Endodermal cell (in vitro differentiated cells): Measurements from ENCODE around the gene FUT4. TPM values are rescaled to one million over a fixed set of nuclear protein-coding genes. Genes with fewer than 3 reads are reported as not detected.

Experiments
- DNase-seq: peaks from one replicate; pipeline ENCODE4 v3.0.0-alpha.2; 2017
- H3K27ac ChIP-seq: 2 replicates; pipeline ENCODE4 v1.5.1; 2013; ENCODE audit warnings: mild to moderate bottlenecking, low read depth, low read length, moderate library complexity
- H3K27me3 ChIP-seq: 2 replicates; pipeline ENCODE4 v1.6.1; 2013; ENCODE audit warnings: mild to moderate bottlenecking, low read length, moderate library complexity; ENCODE audit not compliant: insufficient read depth, control insufficient read depth, poor library complexity, severe bottlenecking
- H3K36me3 ChIP-seq: 2 replicates; pipeline ENCODE4 v1.7.0; 2013; ENCODE audit warnings: mild to moderate bottlenecking, low read length, moderate library complexity; ENCODE audit not compliant: control insufficient read depth, insufficient read depth
- H3K4me1 ChIP-seq: one replicate; pipeline ENCODE4 v1.7.0; 2013; ENCODE audit warnings: low read length; ENCODE audit not compliant: control insufficient read depth, insufficient read depth
- H3K4me3 ChIP-seq: 2 replicates; pipeline ENCODE4 v1.5.1; 2013; ENCODE audit warnings: mild to moderate bottlenecking, low read length, moderate library complexity
- H3K9ac ChIP-seq: 2 replicates; pipeline ENCODE4 v1.6.1; 2013; ENCODE audit warnings: mild to moderate bottlenecking, low read length, moderate library complexity; ENCODE audit not compliant: poor library complexity, severe bottlenecking; ENCODE audit errors: extremely low read depth
- H3K9me3 ChIP-seq: 2 replicates; pipeline ENCODE4 v1.6.1; 2013; ENCODE audit warnings: mild to moderate bottlenecking, low read length, moderate library complexity; ENCODE audit not compliant: control insufficient read depth
- H3K27ac Mint-ChIP-seq: 2 replicates; pipeline ENCODE4 v1.8.0; 2020; ENCODE audit warnings: mixed read lengths
- H3K27me3 Mint-ChIP-seq: 2 replicates; pipeline ENCODE4 v1.8.0; 2021; ENCODE audit warnings: mild to moderate bottlenecking, mixed read lengths; ENCODE audit not compliant: insufficient read depth
- H3K36me3 Mint-ChIP-seq: 2 replicates; pipeline ENCODE4 v1.8.0; 2020; ENCODE audit warnings: low read depth, mixed read lengths
- H3K4me1 Mint-ChIP-seq: 2 replicates; pipeline ENCODE4 v1.8.0; 2020; ENCODE audit warnings: mixed read lengths
- H3K4me3 Mint-ChIP-seq: 2 replicates; pipeline ENCODE4 v1.8.0; 2020; ENCODE audit warnings: mild to moderate bottlenecking, moderate library complexity, mixed read lengths
- H3K9me3 Mint-ChIP-seq: 2 replicates; pipeline ENCODE4 v1.8.0; 2020; ENCODE audit warnings: mild to moderate bottlenecking, mixed read lengths
- WGBS, 2 experiments: methylation state at CpG; one replicate each; pipeline versions ENCODE4 v1.1.5 to v1.1.7; 2013; ENCODE audit warnings: missing lambda C conversion rate in 2 of 2, mixed read lengths in 1 of 2; ENCODE audit not compliant: insufficient coverage in 1 of 2, insufficient read length in 1 of 2; 5-methylcytosine and 5-hydroxymethylcytosine counted together
- total RNA-seq, 2 donors: library from RNA; stranded (reverse); fragmentation: NEBNext Ultra II Directional in 1 of 2; extraction: Animal tissue kit (Norgen Biotek cat#: 25700) in 1 of 2; gene quantifications; 2 replicates in 1 of 2; 3 replicates in 1 of 2; pipeline ENCODE4 v1.2.1, GENCODE V29; 2021
- TF ChIP-seq, protein P1 (sequence below): fragments of 200-600 bp; sonication (generic); conservative IDR thresholded peaks from 2 replicates; pipeline ENCODE4 v1.5.0; 2021; ENCODE audit warnings: antibody characterized with exemption, mild to moderate bottlenecking

Gene FUT4
- total RNA-seq, 2 donors from 2014 or later = 2.8 to 5.4 TPM

DNA sequence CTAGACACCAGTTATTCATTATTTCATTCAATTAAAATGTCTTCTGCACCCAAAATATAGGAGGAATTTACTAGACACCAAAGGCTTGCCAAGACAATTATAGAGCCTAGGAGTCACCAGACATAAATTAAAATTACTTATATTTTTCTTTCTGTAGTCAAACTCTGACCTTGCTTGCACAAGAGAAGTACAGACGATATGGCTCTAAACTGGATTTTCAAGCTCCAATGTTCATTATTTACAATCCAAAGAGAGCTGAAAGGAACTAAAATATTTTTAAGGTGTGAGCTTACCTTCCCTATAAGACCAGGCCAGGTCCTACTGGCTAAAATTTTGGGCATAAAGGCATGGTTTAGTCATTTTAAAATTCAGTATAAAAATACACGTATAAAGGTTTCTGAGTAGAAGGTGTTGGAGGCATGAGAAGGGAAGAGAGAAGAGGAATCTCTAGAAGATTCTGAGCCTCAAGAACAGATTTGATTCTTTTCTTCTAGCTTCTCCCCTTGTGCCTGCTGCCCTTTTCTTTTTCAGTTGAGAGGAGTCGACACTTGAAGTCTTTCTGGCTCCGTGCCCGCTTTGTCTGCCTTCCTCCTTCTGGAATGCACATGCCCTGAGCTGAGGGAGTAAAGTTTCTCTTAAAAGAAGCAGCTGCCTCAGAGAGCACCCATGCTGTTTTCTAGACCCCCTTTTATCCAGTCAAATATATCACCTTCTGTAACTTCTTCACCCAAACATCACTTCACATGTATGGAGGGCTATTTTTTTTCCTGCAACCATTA lies 18.0 kb upstream of the FUT4 start:
- TF ChIP-seq, protein P1, sequence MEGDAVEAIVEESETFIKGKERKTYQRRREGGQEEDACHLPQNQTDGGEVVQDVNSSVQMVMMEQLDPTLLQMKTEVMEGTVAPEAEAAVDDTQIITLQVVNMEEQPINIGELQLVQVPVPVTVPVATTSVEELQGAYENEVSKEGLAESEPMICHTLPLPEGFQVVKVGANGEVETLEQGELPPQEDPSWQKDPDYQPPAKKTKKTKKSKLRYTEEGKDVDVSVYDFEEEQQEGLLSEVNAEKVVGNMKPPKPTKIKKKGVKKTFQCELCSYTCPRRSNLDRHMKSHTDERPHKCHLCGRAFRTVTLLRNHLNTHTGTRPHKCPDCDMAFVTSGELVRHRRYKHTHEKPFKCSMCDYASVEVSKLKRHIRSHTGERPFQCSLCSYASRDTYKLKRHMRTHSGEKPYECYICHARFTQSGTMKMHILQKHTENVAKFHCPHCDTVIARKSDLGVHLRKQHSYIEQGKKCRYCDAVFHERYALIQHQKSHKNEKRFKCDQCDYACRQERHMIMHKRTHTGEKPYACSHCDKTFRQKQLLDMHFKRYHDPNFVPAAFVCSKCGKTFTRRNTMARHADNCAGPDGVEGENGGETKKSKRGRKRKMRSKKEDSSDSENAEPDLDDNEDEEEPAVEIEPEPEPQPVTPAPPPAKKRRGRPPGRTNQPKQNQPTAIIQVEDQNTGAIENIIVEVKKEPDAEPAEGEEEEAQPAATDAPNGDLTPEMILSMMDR = no peak
- Histone ChIP-seq H3K36me3 (no peaks in the 10 kb centered on the region), H3K27me3 (peaks cover 22% of the 10 kb centered on the region), H3K4me1 (no peaks in the 10 kb centered on the region), H3K4me3 (no peak overlapping the region), H3K9ac (no peak overlapping the region), H3K9me3 (no peaks in the 10 kb centered on the region), H3K27ac (no peak overlapping the region)
- no peaks in the 10 kb centered on the region for H3K9me3 Mint-ChIP-seq
- WGBS, 2 experiments = 80% methylated on average over 5 of the region's 5 CpGs; no CpG with 5 or more reads in 1 of the 2 experiments
- H3K4me3 Mint-ChIP-seq = no peak overlapping the region
- no peak overlapping the region for H3K27ac Mint-ChIP-seq
- no peak for DNase-seq
- no peaks in the 10 kb centered on the region for H3K4me1 Mint-ChIP-seq
- no peaks in the 10 kb centered on the region for H3K36me3 Mint-ChIP-seq
- peaks cover 25% of the 10 kb centered on the region for H3K27me3 Mint-ChIP-seq

DNA sequence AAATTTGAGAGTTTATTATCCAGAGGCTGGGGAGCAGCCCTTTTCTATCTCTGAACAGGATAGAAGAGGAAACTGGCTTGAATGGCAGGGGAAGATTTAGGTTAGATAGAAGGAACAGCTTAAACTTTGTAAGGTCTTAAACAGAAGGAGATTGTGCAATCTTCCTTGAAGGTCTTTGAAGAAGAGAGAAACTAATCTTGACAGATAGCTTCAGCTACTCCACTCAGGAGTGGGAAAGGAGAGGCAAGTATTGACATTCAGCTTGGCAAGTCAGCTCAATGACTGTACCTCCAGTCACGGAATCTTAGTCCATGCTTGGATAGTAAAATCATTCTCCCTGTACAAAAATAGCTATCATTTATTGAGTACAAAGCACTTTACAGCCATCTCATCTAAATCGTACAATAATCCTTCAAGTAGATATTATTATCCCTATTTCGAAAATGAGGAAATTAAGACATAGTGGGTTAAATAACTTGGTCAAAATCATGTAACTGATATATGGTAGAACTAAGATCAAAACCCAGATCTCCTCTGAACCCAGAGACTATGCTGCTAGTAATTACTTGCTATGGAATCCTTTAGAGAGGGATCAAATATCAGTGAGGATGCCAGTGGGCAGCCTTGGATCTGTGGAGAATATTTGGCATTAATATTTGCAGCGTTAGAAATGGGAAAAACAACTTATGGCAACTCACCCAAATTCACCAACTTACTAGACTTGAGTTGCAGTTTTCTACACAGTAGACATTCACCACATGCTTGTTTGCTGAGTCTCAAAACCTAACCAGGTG lies 16.9 kb upstream of the FUT4 start:
- no peaks in the 10 kb centered on the region for H3K4me1 Mint-ChIP-seq

DNA sequence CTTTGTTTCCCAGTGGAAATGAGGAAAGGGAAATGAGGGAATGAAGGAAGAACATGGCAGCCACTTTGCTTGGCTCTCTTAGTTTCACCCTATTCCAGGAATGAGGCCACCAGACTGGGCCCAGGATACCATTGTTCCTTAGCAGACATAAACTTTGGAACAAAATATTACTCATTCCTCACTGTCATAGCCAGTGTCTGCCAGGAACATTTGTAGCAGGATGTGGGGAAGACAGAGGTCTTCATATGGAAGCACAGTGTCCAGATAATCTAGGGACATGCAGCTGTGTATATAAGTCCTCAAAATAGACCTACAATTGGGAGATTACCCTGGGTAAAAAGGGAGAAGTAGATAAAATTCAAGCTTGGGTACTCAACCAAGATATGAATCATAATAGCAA lies 15.2 kb upstream of the FUT4 start:
- H3K9me3 ChIP-seq = no peaks in the 10 kb centered on the region
- Mint-ChIP-seq H3K9me3 (no peaks in the 10 kb centered on the region), H3K4me1 (no peaks in the 10 kb centered on the region), H3K4me3 (no peak overlapping the region), H3K27me3 (peaks cover 28% of the 10 kb centered on the region), H3K27ac (no peak overlapping the region), H3K36me3 (no peaks in the 10 kb centered on the region)
- no peaks in the 10 kb centered on the region for H3K36me3 ChIP-seq
- no peak overlapping the region for H3K27ac ChIP-seq
- peaks cover 22% of the 10 kb centered on the region for H3K27me3 ChIP-seq
- H3K4me3 ChIP-seq = no peak overlapping the region
- TF ChIP-seq, protein P1 = no peak
- H3K4me1 ChIP-seq = no peaks in the 10 kb centered on the region
- no peak overlapping the region for H3K9ac ChIP-seq
- no peak for DNase-seq

More for the DNA sequence above, 16.9 kb upstream of the FUT4 start:
- H3K9me3 Mint-ChIP-seq = no peaks in the 10 kb centered on the region
- no peaks in the 10 kb centered on the region for H3K36me3 ChIP-seq
- H3K9ac ChIP-seq = no peak overlapping the region
- H3K9me3 ChIP-seq = no peaks in the 10 kb centered on the region
- H3K27me3 Mint-ChIP-seq = peaks cover 28% of the 10 kb centered on the region
- no peak overlapping the region for H3K27ac Mint-ChIP-seq
- no peaks in the 10 kb centered on the region for H3K4me1 ChIP-seq
- TF ChIP-seq, protein P1 = no peak
- H3K27ac ChIP-seq = no peak overlapping the region
- WGBS, 2 experiments = 89% methylated on average over 3 of the region's 4 CpGs; no CpG with 5 or more reads in 1 of the 2 experiments
- no peak overlapping the region for H3K4me3 Mint-ChIP-seq
- H3K36me3 Mint-ChIP-seq = no peaks in the 10 kb centered on the region
- H3K4me3 ChIP-seq = no peak overlapping the region
- DNase-seq = no peak
- H3K27me3 ChIP-seq = peaks cover 22% of the 10 kb centered on the region
